ENCODE measurements around the gene VIM.

- TF ChIP-seq CTCF (IDR thresholded peaks at IDR 0.05) (no peak), POLR2A (IDR thresholded peaks at IDR 0.05) (no peak)
Measured at GRCh38 chr10:17220652-17221100, 7.4 kb upstream of the VIM start.

Measured in adrenal gland (tissue), 5 donors.